HepG2 (cell line): Measurements from ENCODE around the gene RAP1A. TPM values are rescaled to one million over a fixed set of nuclear protein-coding genes. Genes with fewer than 3 reads are reported as not detected.

Experiments
- ATAC-seq: fragments of 200-7000 bp; cut with Tn5 transposase; 3 replicates; pipeline ENCODE4 v1.9.1; 2020; ENCODE audit warnings: mild to moderate bottlenecking, moderate library complexity
- BruUV-seq: library from RNA; stranded (reverse); fragments of 400-500 nt; replicated peaks from 2 replicates; lab custom pipeline; 2021; lab: Mats Ljungman, UMichigan
- CTCF ChIA-PET: fragments of 300-600 bp; formaldehyde crosslinking; extraction: SDS; loops from one replicate; lab custom pipeline; 2021; ENCODE audit warnings: low total read pairs, inconsistent platforms, low intra/inter-chr PET ratio; lab: Yijun Ruan, JAX
- POLR2A ChIA-PET: fragments of 350-600 bp; sonication (Branson Sonifier 250); formaldehyde crosslinking; loops from one replicate; lab custom pipeline; 2020; ENCODE audit warnings: antibody characterized with exemption, inconsistent platforms; lab: Yijun Ruan, JAX
- DNase-seq: peaks from one replicate; pipeline ENCODE4 v3.0.0-alpha.2; 2015; ENCODE audit warnings: low spot score
- FAIRE-seq: peaks from 3 replicates; lab custom pipeline; 2011; peaks lifted over from hg19 to GRCh38; lab: Jason Lieb, UNC
- H2AFZ ChIP-seq: one replicate; pipeline ENCODE4 v1.6.1; 2011; ENCODE audit warnings: low read length, inconsistent platforms
- H3K27ac ChIP-seq: fragments of 300-600 bp; 3 replicates; pipeline ENCODE4 v1.8.0; 2011; ENCODE audit warnings: mixed run types, mild to moderate bottlenecking, mixed read lengths, low read length, inconsistent platforms; ENCODE audit not compliant: insufficient read depth; ENCODE audit errors: extremely low read length
- H3K27me3 ChIP-seq, 2 experiments: fragments of 200-600 bp in 1 of 2; 2 replicates in 1 of 2; 3 replicates in 1 of 2; pipeline versions ENCODE4 v1.6.0 to v1.8.0; 2011; ENCODE audit warnings: low read length in 2 of 2, mild to moderate bottlenecking in 2 of 2, moderate library complexity in 2 of 2, inconsistent platforms in 1 of 2; ENCODE audit not compliant: insufficient read depth in 2 of 2, control insufficient read depth in 1 of 2
- H3K36me3 ChIP-seq, 2 experiments: fragments of 200-600 bp in 1 of 2; replicated peaks in 1 of 2; 2 replicates in 1 of 2; 3 replicates in 1 of 2; pipeline versions ENCODE4 v1.5.1 to v1.8.0; 2011; ENCODE audit warnings: low read length in 2 of 2, inconsistent platforms in 1 of 2; ENCODE audit not compliant: insufficient read depth in 2 of 2, control insufficient read depth in 1 of 2
- H3K4me1 ChIP-seq: 2 replicates; pipeline ENCODE4 v1.5.1; 2012; ENCODE audit warnings: low read length, inconsistent platforms; ENCODE audit not compliant: insufficient read depth
- H3K4me2 ChIP-seq: 2 replicates; pipeline ENCODE4 v1.6.0; 2011; ENCODE audit warnings: low read depth, low read length, inconsistent platforms
- H3K4me3 ChIP-seq, 3 experiments: fragments of 200-600 bp in 1 of 3; sonication (generic), shearing (Covaris generic) in 1 of 3; replicated peaks in 1 of 3; 2 replicates each; pipeline ENCODE4 v1.5.1; 2011 to 2016; ENCODE audit warnings: low read length in 3 of 3, inconsistent platforms in 2 of 3, low read depth in 2 of 3, mild to moderate bottlenecking in 2 of 3, control low read depth in 1 of 3, mixed read lengths in 1 of 3; ENCODE audit not compliant: insufficient read depth in 1 of 3
- H3K79me2 ChIP-seq: one replicate; pipeline ENCODE4 v1.6.1; 2011; ENCODE audit warnings: low read length, inconsistent platforms; ENCODE audit not compliant: insufficient read depth
- H3K9ac ChIP-seq: 2 replicates; pipeline ENCODE4 v1.6.0; 2011; ENCODE audit warnings: mild to moderate bottlenecking, low read depth, low read length, inconsistent platforms; ENCODE audit not compliant: insufficient read depth
- H3K9me3 ChIP-seq: 2 replicates; pipeline ENCODE4 v1.5.1; 2012; ENCODE audit warnings: mild to moderate bottlenecking, low read length
- H4K20me1 ChIP-seq: 2 replicates; pipeline ENCODE4 v1.6.0; 2011; ENCODE audit warnings: inconsistent platforms, mild to moderate bottlenecking, low read length, moderate library complexity; ENCODE audit not compliant: insufficient read depth
- CREB1 ChIP-seq, 2 experiments: fragments of 450-650 bp in 1 of 2; IDR thresholded peaks; 2 replicates each; pipeline ENCODE4 v1.6.1; 2016 to 2017; ENCODE audit warnings: control low read depth in 1 of 2, mild to moderate bottlenecking in 1 of 2, missing compliant biosample characterization in 1 of 2, missing genetic modification characterization in 1 of 2
- FIP1L1 ChIP-seq: fragments of 200-400 bp; formaldehyde crosslinking; IDR thresholded peaks from 2 replicates; pipeline ENCODE4 v1.6.1; 2018; ENCODE audit warnings: low read depth, mild to moderate bottlenecking, low read length, moderate library complexity, borderline replicate concordance; ENCODE audit not compliant: insufficient read depth
- HNRNPK ChIP-seq: fragments of 200-400 bp; formaldehyde crosslinking; IDR thresholded peaks from 2 replicates; pipeline ENCODE4 v1.6.1; 2018; ENCODE audit warnings: low read length, low read depth, moderate library complexity, mild to moderate bottlenecking; ENCODE audit not compliant: poor library complexity, severe bottlenecking
- HOXA7 ChIP-seq: sonication (generic); formaldehyde crosslinking; IDR thresholded peaks from 2 replicates; pipeline ENCODE4 v1.8.1; 2022; ENCODE audit warnings: mild to moderate bottlenecking, missing genetic modification reagents, moderate library complexity
- RFXANK ChIP-seq: IDR thresholded peaks from 2 replicates; pipeline ENCODE4 v1.6.1; 2016
- SMARCE1 ChIP-seq: fragments of 450-650 bp; IDR thresholded peaks from 2 replicates; pipeline ENCODE4 v1.6.1; 2017; ENCODE audit warnings: borderline replicate concordance
- WGBS: methylation state at CpG from one replicate; pipeline ENCODE4 v1.1.6; 2017; ENCODE audit warnings: low lambda C conversion rate; 5-methylcytosine and 5-hydroxymethylcytosine counted together
- in situ Hi-C: cut with HindIII; loops from 2 replicates; pipeline ENCODE4 v1.10.0; 2017; ENCODE audit warnings: low pct_unique_long_range_greater_than_20kb; ENCODE audit not compliant: extremely low pct_ligation_motif_present
- intact Hi-C: fragments of 100-400 bp; cut with micrococcal nuclease; formaldehyde crosslinking; loops from one replicate; pipeline ENCODE4 v1.10.0; 2022; ENCODE audit not compliant: unreplicated experiment
- polyA plus RNA-seq, 8 experiments: library from polyadenylated mRNA; depleted of rRNA in 3 of 8; stranded (reverse) in 7 of 8; unstranded in 1 of 8; fragments of >200 nt; fragmentation: Illumina TruSeq in 4 of 8; extraction: Trizol in 4 of 8; gene quantifications; 2 replicates each; pipeline versions ENCODE4 v1.2.1 to v1.2.3, GENCODE V29; 2011 to 2016; ENCODE audit warnings: low read depth in 4 of 8, missing spikeins in 1 of 8, mixed read lengths in 1 of 8; ENCODE audit not compliant: insufficient read depth in 1 of 8
- total RNA-seq, 5 experiments: library from RNA; depleted of rRNA; stranded (reverse); fragments of >200 nt; fragmentation: Illumina TruSeq; extraction: Trizol; gene quantifications; 2 replicates each; pipeline ENCODE4 v1.2.3, GENCODE V29; 2016; ENCODE audit warnings: low read depth in 1 of 5
- TF ChIP-seq, protein P1 (sequence below): sonication (generic); formaldehyde crosslinking; IDR thresholded peaks from 2 replicates; pipeline ENCODE4 v1.5.0; 2020; ENCODE audit warnings: mild to moderate bottlenecking, missing genetic modification reagents
- TF ChIP-seq, protein P2 (sequence below): sonication (generic); formaldehyde crosslinking; IDR thresholded peaks from 2 replicates; pipeline ENCODE4 v1.5.1; 2020; ENCODE audit warnings: missing genetic modification reagents, mild to moderate bottlenecking, borderline replicate concordance

RAP1A gene
- total and polyA plus RNA-seq, 2 of the 13 experiments (the other 11 are each of a cell fraction or from before 2014, with no cell fraction given): 19.0 to 20.7 TPM

DNA sequence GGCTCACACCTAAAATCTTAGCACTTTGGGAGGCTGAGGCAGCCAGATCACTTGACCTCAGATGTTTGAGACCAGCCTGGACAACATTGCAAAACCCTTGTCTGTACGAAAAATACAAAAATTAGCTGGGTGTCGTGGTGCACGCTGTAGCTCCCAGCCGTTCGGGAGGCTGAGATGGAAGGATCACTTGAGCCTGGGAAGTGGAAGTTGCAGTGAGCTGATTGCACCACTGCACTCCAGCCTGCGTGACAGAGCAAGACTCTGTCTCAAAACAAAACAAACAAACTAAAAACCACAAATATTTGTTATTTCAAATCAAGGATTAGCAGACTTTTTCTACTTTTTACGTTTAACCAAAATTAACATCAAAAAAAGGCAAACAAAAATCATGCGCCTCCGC is 88.3 kb downstream of the RAP1A start:
- Histone ChIP-seq H3K9me3 (no peaks in the 10 kb centered on the region), H3K27me3 (no peaks in the 10 kb centered on the region), H3K4me1 (no peaks in the 10 kb centered on the region), H3K4me3 (no peak overlapping the region), H3K9ac (no peak overlapping the region), H4K20me1 (no peaks in the 10 kb centered on the region), H3K4me2 (no peak overlapping the region), H3K79me2 (no peaks in the 10 kb centered on the region), H2AFZ (no peak overlapping the region), H3K27ac (no peak overlapping the region), H3K36me3 (peaks cover 8 to 43% of the 10 kb centered on the region in 2 experiments; a peak in 4 of 5 replicates)
- no TSS peak for BruUV-seq
- TF ChIP-seq SMARCE1 (no peak), HOXA7 (CRISPR knock-in tag) (no peak), HNRNPK (no peak), CREB1 (IDR thresholded peaks at IDR 0.05) (no peak), CREB1 (CRISPR knock-in tag; IDR thresholded peaks at IDR 0.05) (no peak), FIP1L1 (no peak), RFXANK (CRISPR knock-in tag) (no peak)
- TF ChIP-seq, protein P1, sequence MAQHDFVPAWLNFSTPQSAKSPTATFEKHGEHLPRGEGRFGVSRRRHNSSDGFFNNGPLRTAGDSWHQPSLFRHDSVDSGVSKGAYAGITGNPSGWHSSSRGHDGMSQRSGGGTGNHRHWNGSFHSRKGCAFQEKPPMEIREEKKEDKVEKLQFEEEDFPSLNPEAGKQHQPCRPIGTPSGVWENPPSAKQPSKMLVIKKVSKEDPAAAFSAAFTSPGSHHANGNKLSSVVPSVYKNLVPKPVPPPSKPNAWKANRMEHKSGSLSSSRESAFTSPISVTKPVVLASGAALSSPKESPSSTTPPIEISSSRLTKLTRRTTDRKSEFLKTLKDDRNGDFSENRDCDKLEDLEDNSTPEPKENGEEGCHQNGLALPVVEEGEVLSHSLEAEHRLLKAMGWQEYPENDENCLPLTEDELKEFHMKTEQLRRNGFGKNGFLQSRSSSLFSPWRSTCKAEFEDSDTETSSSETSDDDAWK (CRISPR knock-in tag): no peak
- TF ChIP-seq, protein P2, sequence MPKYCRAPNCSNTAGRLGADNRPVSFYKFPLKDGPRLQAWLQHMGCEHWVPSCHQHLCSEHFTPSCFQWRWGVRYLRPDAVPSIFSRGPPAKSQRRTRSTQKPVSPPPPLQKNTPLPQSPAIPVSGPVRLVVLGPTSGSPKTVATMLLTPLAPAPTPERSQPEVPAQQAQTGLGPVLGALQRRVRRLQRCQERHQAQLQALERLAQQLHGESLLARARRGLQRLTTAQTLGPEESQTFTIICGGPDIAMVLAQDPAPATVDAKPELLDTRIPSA (CRISPR knock-in tag): no peak
- FAIRE-seq: no peak
- no peak for DNase-seq
- ChIA-PET CTCF (no interaction called here), POLR2A (no interaction called here)
- in situ Hi-C loops (no loop called here), intact Hi-C loops (no loop called here)
- ATAC-seq: no peak
- WGBS: 73% methylated on average over 9 of the region's 9 CpGs
